Epithelial cell of proximal tubule (primary cell): ENCODE results near the gene CHFR. TPM values are rescaled to one million over a fixed set of nuclear protein-coding genes. Genes with fewer than 3 reads are reported as not detected.

ENCODE experiments used
- DNase-seq: peaks from one replicate; pipeline ENCODE4 v3.0.0-alpha.2; 2011; ENCODE audit warnings: low read depth
- H3K4me3 ChIP-seq: 2 replicates; pipeline ENCODE4 v1.5.1; 2011; ENCODE audit warnings: low read depth, mild to moderate bottlenecking, low read length
- CTCF ChIP-seq: conservative IDR thresholded peaks from 2 replicates; pipeline ENCODE4 v1.5.1; 2012; ENCODE audit warnings: low read depth, mild to moderate bottlenecking, low read length
- total RNA-seq: library from RNA; depleted of rRNA; stranded (reverse); fragments of >200 nt; gene quantifications from 2 replicates; pipeline ENCODE4 v1.2.3, GENCODE V29; 2015

Gene CHFR
- total RNA-seq, 1 donor from 2014 or later: 26.2 TPM

- no peak for DNase-seq
- no peak overlapping the region for H3K4me3 ChIP-seq
- no peak for TF ChIP-seq CTCF
These were observed 79.9 kb downstream of the CHFR start for GRCh38 chr12:132807295-132808092.

GRCh38 chr12:132806857-132807256, 80.5 kb downstream of the CHFR start:
- TF ChIP-seq CTCF: no peak
- no peak overlapping the region for H3K4me3 ChIP-seq
- DNase-seq: no peak

GRCh38 chr12:132804426-132804861, 83.0 kb downstream of the CHFR start:
- no peak for DNase-seq
- no peak for TF ChIP-seq CTCF
- no peak overlapping the region for H3K4me3 ChIP-seq

GRCh38 chr12:132803888-132804287, 83.5 kb downstream of the CHFR start:
- no peak for DNase-seq
- no peak for TF ChIP-seq CTCF
- H3K4me3 ChIP-seq: no peak overlapping the region

- no peak for DNase-seq
- TF ChIP-seq CTCF: no peak
- H3K4me3 ChIP-seq: no peak overlapping the region
These were observed 84.3 kb downstream of the CHFR start for GRCh38 chr12:132803125-132803524.

- DNase-seq: no peak
- H3K4me3 ChIP-seq: no peak overlapping the region
- no peak for TF ChIP-seq CTCF
These were observed 85.7 kb downstream of the CHFR start for GRCh38 chr12:132801741-132802140.

- H3K4me3 ChIP-seq: no peak overlapping the region
- TF ChIP-seq CTCF: no peak
- no peak for DNase-seq
These were observed 88.6 kb downstream of the CHFR start for GRCh38 chr12:132798836-132799235.
